ENCODE data around the gene ANKS1A.

GRCh38 chr6:35048031-35048613 is 159.1 kb downstream of the ANKS1A start:
- no peak for TF ChIP-seq CTCF (conservative IDR thresholded peaks at IDR 0.05)
- no peak for TF ChIP-seq EZH2 (IDR thresholded peaks at IDR 0.05; ENCODE audit: low read depth)

Data from PC-9 (cell line).